PC-3 (cell line): ENCODE measurements around the gene AGBL1.

Experiments used
- EZH2phosphoT487 ChIP-seq: fragments of 300-600 bp; sonication (generic); IDR thresholded peaks from 2 replicates; pipeline ENCODE4 v1.6.1; 2018; ENCODE audit warnings: mild to moderate bottlenecking, antibody characterized with exemption, low read length, borderline replicate concordance
- TF ChIP-seq, protein P1 (sequence below): fragments of 300-600 bp; sonication (generic); conservative IDR thresholded peaks from 2 replicates; pipeline ENCODE4 v1.5.1; 2017; ENCODE audit warnings: antibody characterized with exemption, low read depth, mild to moderate bottlenecking, low read length

DNA sequence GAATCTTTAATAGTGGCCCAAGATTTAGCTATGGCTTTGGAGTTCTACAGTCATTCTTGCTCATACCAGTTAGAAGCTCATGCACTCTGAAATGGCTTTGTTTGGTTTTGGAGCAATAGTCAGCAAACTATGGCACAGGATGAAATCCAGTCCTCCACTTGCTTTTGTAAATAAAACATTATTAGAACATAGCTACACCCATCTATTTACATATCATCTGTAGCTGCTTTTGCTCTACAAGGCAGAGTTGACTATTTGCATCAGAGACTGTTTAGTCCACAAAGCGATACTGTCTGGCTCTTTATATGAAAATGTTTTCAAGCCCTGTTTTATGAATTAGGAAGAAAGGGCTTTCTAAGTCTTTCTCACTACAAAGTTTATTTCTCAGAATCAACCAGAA is 716.9 kb downstream of the AGBL1 start:
- TF ChIP-seq, protein P1, sequence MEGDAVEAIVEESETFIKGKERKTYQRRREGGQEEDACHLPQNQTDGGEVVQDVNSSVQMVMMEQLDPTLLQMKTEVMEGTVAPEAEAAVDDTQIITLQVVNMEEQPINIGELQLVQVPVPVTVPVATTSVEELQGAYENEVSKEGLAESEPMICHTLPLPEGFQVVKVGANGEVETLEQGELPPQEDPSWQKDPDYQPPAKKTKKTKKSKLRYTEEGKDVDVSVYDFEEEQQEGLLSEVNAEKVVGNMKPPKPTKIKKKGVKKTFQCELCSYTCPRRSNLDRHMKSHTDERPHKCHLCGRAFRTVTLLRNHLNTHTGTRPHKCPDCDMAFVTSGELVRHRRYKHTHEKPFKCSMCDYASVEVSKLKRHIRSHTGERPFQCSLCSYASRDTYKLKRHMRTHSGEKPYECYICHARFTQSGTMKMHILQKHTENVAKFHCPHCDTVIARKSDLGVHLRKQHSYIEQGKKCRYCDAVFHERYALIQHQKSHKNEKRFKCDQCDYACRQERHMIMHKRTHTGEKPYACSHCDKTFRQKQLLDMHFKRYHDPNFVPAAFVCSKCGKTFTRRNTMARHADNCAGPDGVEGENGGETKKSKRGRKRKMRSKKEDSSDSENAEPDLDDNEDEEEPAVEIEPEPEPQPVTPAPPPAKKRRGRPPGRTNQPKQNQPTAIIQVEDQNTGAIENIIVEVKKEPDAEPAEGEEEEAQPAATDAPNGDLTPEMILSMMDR, result no peak
- no peak for TF ChIP-seq EZH2phosphoT487
